Memory B cell (primary cell): ENCODE measurements around the gene DNAJA3.
A peak's percentile ranks its signal among the peaks of the same experiment; 100 is the strongest.

Source experiments
- ATAC-seq: fragments of 150-1000 bp; cut with Tn5 transposase; 2 replicates; pipeline ENCODE4 v1.10.0; 2021; ENCODE audit warnings: low read depth, mild to moderate bottlenecking, moderate library complexity
- DNase-seq, 2 donors: peaks; one replicate each; pipeline ENCODE4 v3.0.0; 2022; ENCODE audit warnings: low spot score in 2 of 2
- H3K27ac Mint-ChIP-seq: one replicate; pipeline ENCODE4 v1.8.0; 2022; ENCODE audit warnings: mild to moderate bottlenecking, moderate library complexity, mixed read lengths
- H3K27me3 Mint-ChIP-seq: one replicate; pipeline ENCODE4 v1.8.0; 2022; ENCODE audit warnings: mixed read lengths
- H3K36me3 Mint-ChIP-seq: one replicate; pipeline ENCODE4 v1.8.0; 2022; ENCODE audit warnings: mild to moderate bottlenecking, mixed read lengths
- H3K4me1 Mint-ChIP-seq: one replicate; pipeline ENCODE4 v1.8.0; 2022; ENCODE audit warnings: mixed read lengths
- H3K4me3 Mint-ChIP-seq: one replicate; pipeline ENCODE4 v1.8.0; 2022; ENCODE audit warnings: mild to moderate bottlenecking, moderate library complexity, mixed read lengths
- H3K9me3 Mint-ChIP-seq: one replicate; pipeline ENCODE4 v1.8.0; 2022; ENCODE audit warnings: mixed read lengths

The DNAJA3 gene

DNA sequence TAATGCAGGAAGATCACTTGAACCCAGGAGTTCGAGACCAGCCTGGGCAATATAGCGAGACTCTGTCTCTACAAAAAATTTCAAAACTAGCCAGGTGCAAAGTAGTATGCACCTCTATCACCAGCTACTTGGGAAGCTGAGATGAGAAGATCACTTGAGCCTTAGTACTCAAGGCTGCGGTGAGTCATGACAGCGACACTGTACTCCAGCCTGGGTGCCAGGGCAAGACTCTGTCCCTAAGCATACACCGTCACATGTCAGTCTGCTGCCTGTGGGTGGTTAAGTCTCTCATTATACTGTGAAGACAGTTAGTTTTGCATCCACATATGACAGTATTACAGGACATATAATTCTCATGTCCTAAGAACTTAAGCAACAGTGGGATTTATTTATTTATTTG lies 27.0 kb downstream of the DNAJA3 start:
- Mint-ChIP-seq H3K27me3 (no peaks in the 10 kb centered on the region), H3K9me3 (no peaks in the 10 kb centered on the region), H3K4me3 (no peak overlapping the region), H3K36me3 (peaks cover 10% of the 10 kb centered on the region), H3K4me1 (no peaks in the 10 kb centered on the region), H3K27ac (peak overlapping the region; percentile 43)
- no peak for ATAC-seq
- no peak for DNase-seq

DNA sequence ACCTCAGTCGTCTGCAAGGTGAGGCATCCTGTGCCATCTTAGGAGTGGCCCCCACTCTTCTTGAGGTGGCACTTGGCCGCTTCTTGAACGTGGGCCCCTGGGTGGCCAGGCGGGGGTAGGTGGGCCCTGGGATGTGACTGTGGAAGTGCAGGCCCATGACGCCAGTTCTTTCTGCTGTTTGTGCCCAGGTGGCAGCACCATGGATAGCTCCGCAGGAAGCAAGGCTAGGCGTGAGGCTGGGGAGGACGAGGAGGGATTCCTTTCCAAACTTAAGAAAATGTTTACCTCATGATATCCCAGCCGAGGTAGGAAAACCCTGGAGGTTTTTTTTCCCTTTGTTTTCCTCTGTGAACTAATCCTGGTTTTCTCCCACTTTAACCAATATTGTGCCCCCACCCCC lies 29.0 kb downstream of the DNAJA3 start:
- H3K4me3 Mint-ChIP-seq: no peak overlapping the region
- peaks cover 14% of the 10 kb centered on the region for H3K36me3 Mint-ChIP-seq
- no peak for ATAC-seq
- H3K27me3 Mint-ChIP-seq: no peaks in the 10 kb centered on the region
- no peaks in the 10 kb centered on the region for H3K9me3 Mint-ChIP-seq
- peaks cover 5% of the 10 kb centered on the region for H3K4me1 Mint-ChIP-seq
- DNase-seq: no peak
- no peak overlapping the region for H3K27ac Mint-ChIP-seq

DNA sequence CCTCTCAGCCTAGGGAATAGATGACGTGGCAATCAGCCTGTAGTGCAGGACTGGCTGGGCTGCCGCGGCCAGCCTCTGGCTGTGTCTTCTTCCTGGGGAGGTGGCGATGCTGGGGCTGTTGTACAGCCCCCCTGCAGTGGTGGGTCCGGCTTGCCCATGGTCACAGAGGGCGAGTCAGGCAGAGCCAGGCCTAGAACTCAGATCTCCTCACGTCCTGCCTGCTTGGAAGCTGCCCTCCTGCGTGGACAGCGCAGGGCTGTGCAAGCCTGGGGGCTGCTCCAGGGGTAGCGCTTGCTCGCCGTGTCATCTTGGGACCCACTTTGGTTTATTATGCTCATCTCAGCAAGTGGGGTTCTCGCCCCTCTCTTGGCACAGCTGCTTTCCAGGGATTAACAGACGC lies 29.4 kb downstream of the DNAJA3 start:
- no peak overlapping the region for H3K4me3 Mint-ChIP-seq
- peaks cover 5% of the 10 kb centered on the region for H3K4me1 Mint-ChIP-seq
- peak overlapping the region; percentile 14 for H3K27ac Mint-ChIP-seq
- H3K27me3 Mint-ChIP-seq: no peaks in the 10 kb centered on the region
- ATAC-seq (no peak), DNase-seq (no peak)
- peaks cover 14% of the 10 kb centered on the region for H3K36me3 Mint-ChIP-seq
- no peaks in the 10 kb centered on the region for H3K9me3 Mint-ChIP-seq

DNA sequence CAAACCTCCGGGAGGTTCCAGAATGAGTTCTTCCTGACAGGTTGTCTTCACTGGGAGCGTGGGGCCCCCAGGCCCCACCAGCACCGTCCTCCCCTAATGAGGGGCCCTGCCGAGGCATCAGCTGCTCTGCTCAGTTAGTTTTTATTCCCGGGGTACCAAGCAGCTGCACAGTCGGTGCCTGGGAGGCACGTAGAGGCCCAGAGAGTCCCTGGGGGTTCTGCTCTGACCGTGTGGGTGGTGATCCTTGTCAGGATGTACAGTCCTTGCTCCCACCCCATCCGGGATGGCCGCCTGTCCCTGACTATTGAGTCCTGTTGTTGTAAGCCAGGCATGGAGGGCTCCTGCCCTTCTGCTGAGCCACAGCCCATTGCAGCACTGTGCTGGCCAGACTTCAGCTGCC lies 30.3 kb downstream of the DNAJA3 start:
- ATAC-seq: no peak
- no peaks in the 10 kb centered on the region for H3K9me3 Mint-ChIP-seq
- peaks cover 5% of the 10 kb centered on the region for H3K4me1 Mint-ChIP-seq
- no peak for DNase-seq
- H3K27me3 Mint-ChIP-seq: no peaks in the 10 kb centered on the region
- no peak overlapping the region for H3K27ac Mint-ChIP-seq
- peaks cover 16% of the 10 kb centered on the region for H3K36me3 Mint-ChIP-seq
- H3K4me3 Mint-ChIP-seq: no peak overlapping the region

DNA sequence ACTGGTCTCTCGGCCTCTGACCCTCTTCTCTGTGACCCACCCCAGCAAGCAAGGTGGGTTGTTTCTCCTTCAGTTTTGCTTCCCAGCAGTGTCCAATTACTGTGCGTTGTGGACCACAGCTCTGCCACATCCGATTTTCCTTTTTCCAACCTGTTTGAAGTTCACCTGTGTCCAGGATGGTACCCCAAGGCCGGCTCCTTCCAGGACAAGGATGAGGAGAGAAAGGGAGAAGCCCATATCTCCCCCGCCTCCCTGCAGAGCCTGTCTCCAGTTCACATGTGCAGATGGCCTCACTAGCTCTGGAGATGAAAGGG lies 35.2 kb downstream of the DNAJA3 start:
- H3K27me3 Mint-ChIP-seq: no peaks in the 10 kb centered on the region
- H3K4me3 Mint-ChIP-seq: no peak overlapping the region
- no peaks in the 10 kb centered on the region for H3K9me3 Mint-ChIP-seq
- ATAC-seq (no peak), DNase-seq (no peak)
- H3K27ac Mint-ChIP-seq: no peak overlapping the region
- peaks cover 5% of the 10 kb centered on the region for H3K4me1 Mint-ChIP-seq
- peaks cover 17% of the 10 kb centered on the region for H3K36me3 Mint-ChIP-seq

DNA sequence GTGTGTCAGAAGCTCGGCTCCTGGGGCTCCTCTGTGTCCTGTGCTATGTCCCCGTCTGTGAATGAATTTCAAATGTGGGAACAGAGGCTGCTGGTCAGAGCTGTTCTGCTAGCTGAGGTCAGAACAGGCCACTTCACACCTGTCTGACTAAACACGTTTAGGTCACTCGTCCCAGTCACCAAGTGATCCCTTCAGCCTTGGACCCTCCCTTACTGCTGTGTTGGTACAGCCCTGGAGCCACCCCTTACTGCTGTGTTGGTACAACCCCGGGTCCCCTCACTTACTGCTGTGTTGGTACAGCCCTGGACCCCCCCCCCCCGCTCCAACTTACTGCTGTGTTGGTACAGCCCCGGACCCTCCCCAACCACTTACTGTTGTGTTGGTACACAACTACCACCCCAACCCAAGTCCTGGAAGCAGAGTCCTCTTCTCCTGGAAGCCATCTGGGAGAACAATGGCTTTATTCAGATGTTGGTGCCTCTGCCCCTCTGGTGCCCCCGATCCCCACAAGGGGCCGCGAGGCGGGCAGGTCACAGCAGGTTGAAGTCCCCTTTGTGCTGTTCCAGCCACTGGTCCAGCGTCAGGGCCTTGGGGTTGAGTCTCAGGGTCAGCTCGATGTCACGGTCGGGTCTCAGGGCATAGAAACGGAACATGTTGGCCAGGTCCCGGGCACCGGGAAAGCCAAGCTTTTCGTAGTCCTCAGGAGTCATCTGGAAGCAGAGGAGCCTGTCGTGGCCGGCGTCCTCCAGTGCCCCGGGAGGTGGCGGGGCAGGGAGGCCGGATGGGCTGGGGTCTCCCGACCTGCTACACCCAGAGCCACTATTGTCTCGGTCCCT lies 35.8 kb downstream of the DNAJA3 start:
- Mint-ChIP-seq H3K4me3 (no peak overlapping the region), H3K27ac (no peak overlapping the region), H3K36me3 (peaks cover 17% of the 10 kb centered on the region), H3K27me3 (no peaks in the 10 kb centered on the region), H3K9me3 (no peaks in the 10 kb centered on the region), H3K4me1 (peaks cover 5% of the 10 kb centered on the region)
- DNase-seq (no peak), ATAC-seq (no peak)

DNA sequence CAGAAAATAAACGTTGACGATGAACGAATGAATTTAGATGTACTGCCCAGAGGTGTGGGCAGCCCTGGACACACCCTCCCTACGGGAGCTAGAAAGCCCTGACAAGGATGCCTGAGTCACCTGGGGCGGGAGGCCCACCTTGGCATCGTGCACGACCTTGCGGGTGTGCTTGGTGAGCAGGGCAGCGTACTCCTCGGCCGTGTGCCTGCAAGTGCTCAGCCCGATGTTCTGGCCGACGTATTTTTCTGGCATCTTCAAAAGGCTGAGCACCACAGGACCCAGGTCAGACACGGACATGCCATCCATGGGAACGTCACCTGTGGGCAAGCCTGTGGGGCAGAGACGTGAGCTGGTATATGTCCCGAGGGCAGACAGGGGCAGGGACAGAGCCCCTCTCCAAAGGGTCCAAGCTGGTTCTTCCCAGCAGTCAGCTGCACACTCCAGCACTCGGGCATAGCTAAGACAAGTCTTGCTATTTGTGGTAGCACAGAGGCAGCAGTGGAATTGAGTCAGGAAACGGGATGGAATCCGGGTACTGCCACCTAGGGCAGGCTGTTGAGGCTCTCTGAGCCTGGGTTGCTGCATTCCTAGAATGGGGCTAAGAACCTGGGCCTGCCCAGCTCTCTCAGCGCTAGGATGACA lies 38.0 kb downstream of the DNAJA3 start:
- Mint-ChIP-seq H3K4me3 (no peak overlapping the region), H3K4me1 (peaks cover 5% of the 10 kb centered on the region), H3K27ac (peak overlapping the region; percentile 21), H3K27me3 (no peaks in the 10 kb centered on the region), H3K36me3 (peaks cover 18% of the 10 kb centered on the region), H3K9me3 (no peaks in the 10 kb centered on the region)
- no peak for DNase-seq
- no peak for ATAC-seq

DNA sequence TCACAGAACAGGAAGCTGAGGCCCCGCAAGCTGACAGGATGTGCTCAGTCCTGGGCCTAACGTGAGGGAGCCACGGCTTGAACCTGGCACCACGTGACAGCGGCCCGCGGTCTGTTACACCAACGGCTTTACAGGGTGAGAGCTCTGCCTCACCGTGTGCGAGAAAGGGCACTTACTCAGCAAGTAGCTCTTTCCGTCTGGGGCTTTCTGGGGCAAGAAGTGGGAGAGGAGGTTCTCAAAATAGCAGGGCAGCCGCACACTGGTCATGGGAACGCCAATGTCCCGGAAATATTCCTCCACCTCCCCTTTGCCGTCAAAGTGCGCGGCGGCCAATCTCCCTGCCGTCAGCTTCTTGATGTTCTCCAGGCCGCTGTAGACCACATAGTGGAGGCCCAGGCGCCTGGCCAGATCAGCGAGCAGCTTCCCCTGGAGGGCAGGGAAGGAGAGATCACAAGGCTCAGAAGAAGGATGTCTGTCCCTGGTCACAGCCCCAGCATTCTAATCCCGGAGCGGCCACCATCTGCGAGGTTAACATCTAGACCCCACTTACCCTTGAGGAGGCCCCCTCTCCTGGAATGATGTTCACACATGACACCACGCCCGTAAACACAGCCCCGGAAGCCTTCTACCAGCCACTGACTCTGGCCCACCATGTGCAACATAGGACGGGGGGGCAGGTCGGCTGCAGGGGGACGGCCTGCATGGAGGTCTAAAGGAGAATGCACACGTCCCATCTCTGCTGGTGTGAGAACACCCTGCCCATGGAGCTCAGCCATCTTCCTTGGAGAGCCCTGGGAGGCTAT lies 40.5 kb downstream of the DNAJA3 start:
- DNase-seq (no peak), ATAC-seq (no peak)
- no peaks in the 10 kb centered on the region for H3K9me3 Mint-ChIP-seq
- no peaks in the 10 kb centered on the region for H3K4me1 Mint-ChIP-seq
- H3K4me3 Mint-ChIP-seq: no peak overlapping the region
- H3K27me3 Mint-ChIP-seq: no peaks in the 10 kb centered on the region
- H3K36me3 Mint-ChIP-seq: peaks cover 14% of the 10 kb centered on the region
- H3K27ac Mint-ChIP-seq: no peak overlapping the region

DNA sequence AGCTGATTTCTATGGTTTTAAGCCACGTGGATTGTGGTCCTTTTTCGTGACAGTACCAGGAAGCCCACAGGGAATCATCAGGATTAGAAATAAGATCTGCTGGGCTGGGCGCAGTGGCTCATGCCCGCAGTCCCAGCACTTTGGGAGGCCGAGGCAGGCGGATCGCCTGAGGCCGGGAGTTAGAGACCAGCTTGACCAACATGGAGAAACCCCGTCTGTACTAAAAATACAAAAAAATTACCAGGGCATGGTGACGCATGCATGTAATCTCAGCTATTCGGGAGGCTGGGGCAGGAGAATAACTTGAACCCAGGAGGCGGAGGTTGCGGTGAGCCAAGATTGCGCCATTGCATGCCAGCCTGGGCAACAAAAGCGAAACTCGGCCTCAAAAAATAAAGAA lies 42.2 kb downstream of the DNAJA3 start:
- ATAC-seq (no peak), DNase-seq (no peak)
- no peak overlapping the region for H3K4me3 Mint-ChIP-seq
- no peak overlapping the region for H3K27ac Mint-ChIP-seq
- H3K36me3 Mint-ChIP-seq: peaks cover 14% of the 10 kb centered on the region
- H3K4me1 Mint-ChIP-seq: no peaks in the 10 kb centered on the region
- no peaks in the 10 kb centered on the region for H3K9me3 Mint-ChIP-seq
- H3K27me3 Mint-ChIP-seq: no peaks in the 10 kb centered on the region

DNA sequence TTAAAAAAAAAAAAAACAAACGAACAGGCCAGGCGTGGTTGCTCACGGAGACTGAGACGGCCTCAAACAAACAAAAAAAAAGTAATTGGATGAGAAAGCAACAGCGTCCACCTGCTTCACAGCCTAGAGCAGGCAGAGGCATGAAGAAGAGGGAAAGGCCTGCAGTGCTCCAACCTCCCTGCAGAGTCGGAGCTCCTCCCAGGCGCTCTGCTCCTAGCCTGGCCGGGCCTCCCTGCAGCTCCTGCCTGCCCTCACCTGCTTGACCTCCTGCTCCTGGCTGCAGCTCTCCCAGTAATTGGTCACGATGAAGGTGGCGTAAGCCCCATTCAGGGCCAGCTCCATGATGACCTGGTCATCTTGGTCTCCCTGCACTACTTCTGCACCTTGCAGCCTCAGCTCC lies 43.3 kb downstream of the DNAJA3 start:
- H3K4me3 Mint-ChIP-seq: no peak overlapping the region
- DNase-seq: no peak
- H3K9me3 Mint-ChIP-seq: no peaks in the 10 kb centered on the region
- no peak overlapping the region for H3K27ac Mint-ChIP-seq
- no peaks in the 10 kb centered on the region for H3K4me1 Mint-ChIP-seq
- ATAC-seq: no peak
- peaks cover 12% of the 10 kb centered on the region for H3K36me3 Mint-ChIP-seq
- H3K27me3 Mint-ChIP-seq: no peaks in the 10 kb centered on the region

DNA sequence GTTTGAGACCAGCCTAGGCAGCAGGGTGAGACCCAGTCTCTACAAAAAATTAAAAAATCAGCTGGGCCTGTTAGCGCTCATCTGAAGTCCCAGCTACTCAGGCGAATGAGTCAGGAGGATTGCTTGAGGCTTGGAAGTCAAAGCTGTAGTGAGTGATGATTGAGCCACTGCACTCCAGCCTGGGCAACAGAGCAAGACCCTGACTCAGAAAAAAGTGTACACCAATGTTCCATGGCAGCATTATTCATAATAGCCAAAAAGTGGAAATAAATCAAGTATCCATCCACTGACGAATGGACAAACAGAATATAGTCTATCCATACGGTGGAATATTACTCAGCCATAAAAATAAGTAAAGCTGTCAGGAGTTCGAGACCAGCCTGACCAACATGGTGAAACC lies 46.2 kb downstream of the DNAJA3 start:
- no peaks in the 10 kb centered on the region for H3K9me3 Mint-ChIP-seq
- peaks cover 5% of the 10 kb centered on the region for H3K36me3 Mint-ChIP-seq
- H3K27me3 Mint-ChIP-seq: no peaks in the 10 kb centered on the region
- H3K27ac Mint-ChIP-seq: no peak overlapping the region
- no peak for DNase-seq
- no peak overlapping the region for H3K4me3 Mint-ChIP-seq
- H3K4me1 Mint-ChIP-seq: peaks cover 5% of the 10 kb centered on the region
- ATAC-seq: no peak

DNA sequence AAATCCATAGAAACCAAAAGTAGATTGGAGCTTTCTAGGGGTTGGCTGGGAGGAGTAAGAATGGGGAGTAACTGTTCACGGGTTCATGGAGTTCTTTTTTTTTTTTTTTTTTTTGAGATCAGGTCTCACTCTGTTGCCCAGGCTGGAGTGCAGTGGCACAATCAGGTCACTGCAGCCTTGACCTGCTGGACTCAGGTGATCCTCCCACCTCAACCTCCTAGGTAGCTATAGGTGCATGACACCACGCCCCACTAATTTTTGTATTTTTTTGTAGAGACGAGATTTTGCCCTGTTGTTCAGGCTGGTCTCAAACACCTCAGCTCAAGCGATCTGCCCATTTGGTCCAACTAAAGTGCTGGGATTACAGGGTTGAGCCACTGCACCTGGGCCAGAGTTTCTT lies 47.2 kb downstream of the DNAJA3 start:
- H3K36me3 Mint-ChIP-seq: peaks cover 4% of the 10 kb centered on the region
- no peaks in the 10 kb centered on the region for H3K9me3 Mint-ChIP-seq
- H3K4me3 Mint-ChIP-seq: peak overlapping the region; percentile 37
- DNase-seq (no peak), ATAC-seq (no peak)
- peaks cover 11% of the 10 kb centered on the region for H3K4me1 Mint-ChIP-seq
- H3K27me3 Mint-ChIP-seq: no peaks in the 10 kb centered on the region
- H3K27ac Mint-ChIP-seq: peak overlapping the region; percentile 53

DNA sequence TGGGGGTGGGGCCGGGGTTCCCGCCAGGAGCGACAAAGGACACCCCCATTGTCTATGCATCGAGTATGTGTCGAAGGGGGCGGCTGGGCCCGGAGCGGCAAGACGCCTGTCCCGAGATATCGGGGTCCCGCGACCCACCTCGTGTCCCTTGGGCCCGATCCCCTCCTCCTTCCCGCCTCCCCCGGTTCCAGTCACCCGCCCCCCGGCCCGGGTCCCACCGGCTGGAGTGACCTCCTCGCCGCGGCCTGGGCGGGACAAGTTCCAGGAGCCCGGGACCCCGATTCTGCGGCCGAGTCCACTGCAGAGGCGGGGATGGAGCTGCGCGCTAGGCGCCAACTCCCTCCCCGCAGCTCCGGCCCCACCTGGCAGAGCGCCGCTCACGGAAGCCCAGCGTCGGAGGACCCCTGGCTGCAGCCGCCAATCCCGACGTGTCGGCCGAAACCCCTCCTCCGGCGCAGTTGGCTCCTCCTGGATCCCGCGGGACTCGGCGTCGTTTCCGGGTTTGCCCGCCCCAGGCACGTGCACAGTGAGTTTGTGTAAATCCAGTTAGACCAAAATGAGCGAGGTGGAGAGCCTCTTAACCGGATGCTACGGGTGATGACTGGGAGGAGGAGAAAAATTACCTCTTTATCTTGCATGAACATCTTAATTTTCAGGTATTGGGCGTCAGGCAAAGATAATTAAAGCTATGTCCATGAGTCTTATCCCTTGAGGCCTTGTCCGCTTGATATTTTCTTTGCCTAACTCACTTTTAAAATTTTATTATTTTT lies 48.7 kb downstream of the DNAJA3 start, which contains the start of gene NMRAL1:
Gene NMRAL1, minus strand, starts transcription at position 434 of the 770 bp plus-strand sequence. CDS start 493 bp downstream, outside the sequence.
- H3K36me3 Mint-ChIP-seq: peaks cover 2% of the 10 kb centered on the region
- H3K27ac Mint-ChIP-seq: peak within 1 kb of the TSS; percentile 82
- no peaks in the 10 kb centered on the region for H3K9me3 Mint-ChIP-seq
- peak within 1 kb of the TSS; percentile 85 for H3K4me3 Mint-ChIP-seq
- ATAC-seq: peak; percentile 51
- DNase-seq: peak; percentile 70 to 71
- H3K27me3 Mint-ChIP-seq: no peaks in the 10 kb centered on the region
- H3K4me1 Mint-ChIP-seq: peaks cover 15% of the 10 kb centered on the region
